IMR-90 (cell line): ENCODE results near the gene ERGIC1. TPM values are rescaled to one million over a fixed set of nuclear protein-coding genes. Genes with fewer than 3 reads are reported as not detected.

Source experiments
- NFE2L2 ChIP-seq: fragments of 150-350 bp; IDR thresholded peaks from 2 replicates; pipeline ENCODE4 v1.6.1; 2016; ENCODE audit warnings: low read depth, mild to moderate bottlenecking, low read length
- POLR2A ChIP-seq: IDR thresholded peaks from 2 replicates; pipeline ENCODE4 v1.6.1; 2012; ENCODE audit warnings: mild to moderate bottlenecking, low read depth, low read length
- RCOR1 ChIP-seq: IDR thresholded peaks from 2 replicates; pipeline ENCODE4 v1.6.1; 2012; ENCODE audit warnings: mild to moderate bottlenecking, low read length, improper control_type of control experiment; ENCODE audit not compliant: insufficient replicate concordance
- SMC3 ChIP-seq: fragments of 150-350 bp; IDR thresholded peaks from 2 replicates; pipeline ENCODE4 v1.6.1; 2016; ENCODE audit warnings: low read depth, mild to moderate bottlenecking, antibody characterized with exemption, low read length, moderate library complexity
- polyA plus RNA-seq, 3 experiments: library from polyadenylated mRNA; depleted of rRNA; stranded (reverse); fragments of >200 nt; gene quantifications; 2 replicates each; pipeline ENCODE4 v1.2.3, GENCODE V29; 2012; ENCODE audit warnings: low replicate concordance in 1 of 3
- total RNA-seq: library from RNA; depleted of rRNA; stranded (reverse); fragments of >200 nt; gene quantifications from 2 replicates; pipeline ENCODE4 v1.2.3, GENCODE V29; 2012

Gene ERGIC1
- total and polyA plus RNA-seq, 2 of the 4 experiments (the other 2 are of a cell fraction), result 134 to 192 TPM

DNA sequence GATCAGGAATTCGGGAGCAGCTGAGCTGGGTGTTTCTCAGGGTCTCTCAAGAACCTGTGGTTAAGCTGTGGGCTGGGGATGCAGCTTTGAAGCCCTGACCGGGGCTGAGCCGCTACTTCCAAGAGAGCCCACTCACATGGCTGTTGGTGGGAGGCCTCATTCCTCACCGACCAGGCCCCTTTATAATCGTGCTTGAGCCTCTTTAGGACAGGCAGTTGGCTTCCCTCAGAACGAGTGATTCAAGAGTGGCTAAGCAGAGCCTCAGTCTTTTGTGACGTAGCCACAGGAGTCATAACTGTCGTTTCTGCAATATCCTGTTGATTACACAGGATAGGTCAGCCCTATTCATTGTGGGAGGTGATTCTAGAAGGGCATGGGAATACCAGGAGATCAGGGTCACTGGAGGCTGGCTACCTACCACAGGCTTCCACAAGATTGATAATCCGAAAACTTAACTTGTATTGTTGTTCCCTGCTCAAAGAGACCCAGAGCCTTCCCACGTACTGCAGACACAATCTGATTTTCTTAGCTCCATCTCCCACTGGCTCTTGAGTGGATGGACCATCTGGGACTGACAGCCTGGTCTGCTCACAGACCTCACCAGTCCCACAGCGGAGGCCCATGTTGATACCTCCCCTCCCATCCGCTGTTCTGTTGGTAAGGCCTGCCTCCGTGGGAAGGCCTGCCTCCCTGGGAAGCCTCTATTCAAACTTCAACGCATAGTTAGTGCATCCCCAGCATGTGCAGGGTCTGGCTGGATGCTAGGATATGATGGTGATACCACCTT is 3.0 kb upstream of the ERGIC1 start (continued):
- TF ChIP-seq SMC3, result no peak
- peak; percentile 37; the same call in 1 of the 2 replicates for TF ChIP-seq POLR2A
- TF ChIP-seq NFE2L2, result no peak
- no peak for TF ChIP-seq RCOR1
